Activated T-cell treated with anti-CD3 and anti-CD28 coated beads, Interleukin-2, amount 50 U/mL, for 4 hours (primary cell): ENCODE data around the gene TLK1. TPM values are rescaled to one million over a fixed set of nuclear protein-coding genes. Genes with fewer than 3 reads are reported as not detected.
A peak's percentile ranks its signal among the peaks of the same experiment; 100 is the strongest.
"Not testable (repeated sequence)": the region's sequence is repeated elsewhere in the genome, so short reads cannot be mapped to it uniquely, and the experiment has no call there.

ENCODE experiments used
- ATAC-seq, 2 donors: fragments of 200-7000 bp; cut with Tn5 transposase; one replicate each; pipeline ENCODE4 v1.10.0; 2021
- DNase-seq: peaks from one replicate; pipeline ENCODE4 v3.0.0-alpha.2; 2020
- H3K27me3 Mint-ChIP-seq: one replicate; pipeline ENCODE4 v1.8.0; 2021; ENCODE audit warnings: low read depth, mixed read lengths
- H3K36me3 Mint-ChIP-seq: one replicate; pipeline ENCODE4 v1.8.0; 2022; ENCODE audit warnings: mixed read lengths; ENCODE audit not compliant: insufficient read depth
- H3K4me1 Mint-ChIP-seq: one replicate; pipeline ENCODE4 v1.8.0; 2021; ENCODE audit warnings: low read depth, mixed read lengths
- H3K4me3 Mint-ChIP-seq: one replicate; pipeline ENCODE4 v1.8.0; 2021; ENCODE audit warnings: mild to moderate bottlenecking, moderate library complexity, mixed read lengths
- H3K9me3 Mint-ChIP-seq: one replicate; pipeline ENCODE4 v1.8.0; 2021; ENCODE audit warnings: mixed read lengths
- total RNA-seq, 3 donors: library from RNA; stranded (reverse); gene quantifications; one replicate each; pipeline ENCODE4 v1.2.1, GENCODE V29; 2021

TLK1 gene
- total RNA-seq, 3 donors from 2014 or later, result 78.3 to 81.1 (median 80.8) TPM

- DNase-seq, result no peak
- ATAC-seq, result peak; percentile 27 to 52
- Mint-ChIP-seq H3K36me3 (peaks cover 38% of the 10 kb centered on the region), H3K27me3 (no peaks in the 10 kb centered on the region), H3K4me1 (peaks cover 33% of the 10 kb centered on the region), H3K4me3 (no peak overlapping the region), H3K9me3 (peaks cover 24% of the 10 kb centered on the region)
These were observed 65.6 kb downstream of the TLK1 start for GRCh38 chr2:171095014-171095582.

GRCh38 chr2:171091517-171091916 is 69.2 kb downstream of the TLK1 start:
- H3K4me3 Mint-ChIP-seq, DNase-seq, H3K27me3 Mint-ChIP-seq, H3K9me3 Mint-ChIP-seq, H3K36me3 Mint-ChIP-seq, ATAC-seq: not testable (repeated sequence)
- H3K4me1 Mint-ChIP-seq, result peaks cover 60% of the 10 kb centered on the region

GRCh38 chr2:171089489-171089888 is 71.2 kb downstream of the TLK1 start:
- Mint-ChIP-seq H3K4me1 (peaks cover 59% of the 10 kb centered on the region), H3K9me3 (no peaks in the 10 kb centered on the region), H3K36me3 (peaks cover 9% of the 10 kb centered on the region), H3K4me3 (no peak overlapping the region), H3K27me3 (no peaks in the 10 kb centered on the region)
- DNase-seq (no peak), ATAC-seq (no peak)

- no peaks in the 10 kb centered on the region for H3K27me3 Mint-ChIP-seq
- peaks cover 10% of the 10 kb centered on the region for H3K36me3 Mint-ChIP-seq
- H3K4me3 Mint-ChIP-seq, result no peak overlapping the region
- DNase-seq (no peak), ATAC-seq (no peak)
- peaks cover 61% of the 10 kb centered on the region for H3K4me1 Mint-ChIP-seq
- no peaks in the 10 kb centered on the region for H3K9me3 Mint-ChIP-seq
These were observed 72.4 kb downstream of the TLK1 start for GRCh38 chr2:171088057-171088834.

- DNase-seq (no peak), ATAC-seq (peak in 1 of 2 donors; percentile 23)
- H3K4me3 Mint-ChIP-seq, result peak overlapping the region; percentile 79
- H3K27me3 Mint-ChIP-seq, result no peaks in the 10 kb centered on the region
- no peaks in the 10 kb centered on the region for H3K9me3 Mint-ChIP-seq
- H3K36me3 Mint-ChIP-seq, result peaks cover 10% of the 10 kb centered on the region
- peaks cover 58% of the 10 kb centered on the region for H3K4me1 Mint-ChIP-seq
These were observed 73.1 kb downstream of the TLK1 start for GRCh38 chr2:171087547-171087946.

GRCh38 chr2:171086352-171087290 is 74.1 kb downstream of the TLK1 start:
- H3K4me3 Mint-ChIP-seq, result peak overlapping the region; percentile 79
- H3K36me3 Mint-ChIP-seq, result peaks cover 12% of the 10 kb centered on the region
- DNase-seq, result peak; percentile 36
- ATAC-seq, result peak; percentile 49 to 51
- peaks cover 65% of the 10 kb centered on the region for H3K4me1 Mint-ChIP-seq
- H3K9me3 Mint-ChIP-seq, result no peaks in the 10 kb centered on the region
- no peaks in the 10 kb centered on the region for H3K27me3 Mint-ChIP-seq

GRCh38 chr2:171084128-171084527 is 76.6 kb downstream of the TLK1 start:
- ATAC-seq, result peak; percentile 77 to 83
- no peaks in the 10 kb centered on the region for H3K9me3 Mint-ChIP-seq
- peaks cover 16% of the 10 kb centered on the region for H3K36me3 Mint-ChIP-seq
- peak overlapping the region; percentile 44 for H3K4me3 Mint-ChIP-seq
- peaks cover 70% of the 10 kb centered on the region for H3K4me1 Mint-ChIP-seq
- no peak for DNase-seq
- no peaks in the 10 kb centered on the region for H3K27me3 Mint-ChIP-seq

GRCh38 chr2:171083451-171083850 is 77.2 kb downstream of the TLK1 start:
- no peak overlapping the region for H3K4me3 Mint-ChIP-seq
- DNase-seq (no peak), ATAC-seq (no peak)
- peaks cover 70% of the 10 kb centered on the region for H3K4me1 Mint-ChIP-seq
- H3K36me3 Mint-ChIP-seq, result peaks cover 20% of the 10 kb centered on the region
- no peaks in the 10 kb centered on the region for H3K27me3 Mint-ChIP-seq
- no peaks in the 10 kb centered on the region for H3K9me3 Mint-ChIP-seq

GRCh38 chr2:171081649-171082111 is 79.0 kb downstream of the TLK1 start:
- Mint-ChIP-seq H3K4me3 (no peak overlapping the region), H3K36me3 (peaks cover 29% of the 10 kb centered on the region), H3K9me3 (no peaks in the 10 kb centered on the region), H3K4me1 (peaks cover 63% of the 10 kb centered on the region), H3K27me3 (no peaks in the 10 kb centered on the region)
- ATAC-seq, result peak; percentile 74 to 82
- peak; percentile 14 for DNase-seq

GRCh38 chr2:171080607-171081006 is 80.1 kb downstream of the TLK1 start:
- peaks cover 38% of the 10 kb centered on the region for H3K36me3 Mint-ChIP-seq
- peaks cover 61% of the 10 kb centered on the region for H3K4me1 Mint-ChIP-seq
- DNase-seq (no peak), ATAC-seq (no peak)
- no peaks in the 10 kb centered on the region for H3K27me3 Mint-ChIP-seq
- H3K4me3 Mint-ChIP-seq, result no peak overlapping the region
- no peaks in the 10 kb centered on the region for H3K9me3 Mint-ChIP-seq

GRCh38 chr2:171076422-171076821 is 84.3 kb downstream of the TLK1 start:
- not testable (repeated sequence) for H3K4me3 Mint-ChIP-seq, H3K27me3 Mint-ChIP-seq, ATAC-seq, DNase-seq, H3K9me3 Mint-ChIP-seq
- Mint-ChIP-seq H3K36me3 (peaks cover 43% of the 10 kb centered on the region), H3K4me1 (peaks cover 33% of the 10 kb centered on the region)

GRCh38 chr2:171072164-171072563 is 88.5 kb downstream of the TLK1 start:
- no peaks in the 10 kb centered on the region for H3K9me3 Mint-ChIP-seq
- H3K36me3 Mint-ChIP-seq, result peaks cover 36% of the 10 kb centered on the region
- H3K27me3 Mint-ChIP-seq, result no peaks in the 10 kb centered on the region
- peaks cover 23% of the 10 kb centered on the region for H3K4me1 Mint-ChIP-seq
- no peak for DNase-seq
- ATAC-seq, result no peak
- H3K4me3 Mint-ChIP-seq, result no peak overlapping the region

- H3K9me3 Mint-ChIP-seq, result no peaks in the 10 kb centered on the region
- no peak overlapping the region for H3K4me3 Mint-ChIP-seq
- DNase-seq (no peak), ATAC-seq (no peak)
- H3K4me1 Mint-ChIP-seq, result peaks cover 15% of the 10 kb centered on the region
- H3K36me3 Mint-ChIP-seq, result peaks cover 22% of the 10 kb centered on the region
- no peaks in the 10 kb centered on the region for H3K27me3 Mint-ChIP-seq
These were observed 91.3 kb downstream of the TLK1 start for GRCh38 chr2:171069286-171069956.

- peaks cover 13% of the 10 kb centered on the region for H3K36me3 Mint-ChIP-seq
- H3K4me1 Mint-ChIP-seq, result peaks cover 19% of the 10 kb centered on the region
- no peaks in the 10 kb centered on the region for H3K9me3 Mint-ChIP-seq
- no peak overlapping the region for H3K4me3 Mint-ChIP-seq
- H3K27me3 Mint-ChIP-seq, result no peaks in the 10 kb centered on the region
- no peak for ATAC-seq
- DNase-seq, result no peak
These were observed 94.6 kb downstream of the TLK1 start for GRCh38 chr2:171066110-171066509.
